ENCODE data around the gene TANC2.

TANC2 gene

DNA sequence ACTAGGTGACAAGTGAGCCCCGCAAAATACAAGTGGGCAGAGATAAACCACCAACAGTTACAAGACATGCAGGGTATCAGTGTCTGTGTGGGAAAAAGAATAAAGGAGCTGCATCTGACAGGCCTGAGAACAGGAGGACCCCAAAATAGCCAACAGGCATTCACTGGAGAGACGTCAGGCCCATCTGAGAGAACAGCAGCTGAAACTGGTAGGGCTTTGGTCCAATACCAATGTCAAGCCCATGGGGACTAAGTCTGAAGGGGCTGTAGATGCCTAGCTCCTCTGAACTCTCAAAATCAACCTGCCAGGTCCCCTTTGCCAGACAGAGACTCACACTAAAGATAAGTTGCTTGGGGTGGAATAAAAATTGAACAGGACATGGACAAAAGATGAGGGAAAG lies 30.5 kb upstream of the TANC2 start:
- TF ChIP-seq, protein P1, sequence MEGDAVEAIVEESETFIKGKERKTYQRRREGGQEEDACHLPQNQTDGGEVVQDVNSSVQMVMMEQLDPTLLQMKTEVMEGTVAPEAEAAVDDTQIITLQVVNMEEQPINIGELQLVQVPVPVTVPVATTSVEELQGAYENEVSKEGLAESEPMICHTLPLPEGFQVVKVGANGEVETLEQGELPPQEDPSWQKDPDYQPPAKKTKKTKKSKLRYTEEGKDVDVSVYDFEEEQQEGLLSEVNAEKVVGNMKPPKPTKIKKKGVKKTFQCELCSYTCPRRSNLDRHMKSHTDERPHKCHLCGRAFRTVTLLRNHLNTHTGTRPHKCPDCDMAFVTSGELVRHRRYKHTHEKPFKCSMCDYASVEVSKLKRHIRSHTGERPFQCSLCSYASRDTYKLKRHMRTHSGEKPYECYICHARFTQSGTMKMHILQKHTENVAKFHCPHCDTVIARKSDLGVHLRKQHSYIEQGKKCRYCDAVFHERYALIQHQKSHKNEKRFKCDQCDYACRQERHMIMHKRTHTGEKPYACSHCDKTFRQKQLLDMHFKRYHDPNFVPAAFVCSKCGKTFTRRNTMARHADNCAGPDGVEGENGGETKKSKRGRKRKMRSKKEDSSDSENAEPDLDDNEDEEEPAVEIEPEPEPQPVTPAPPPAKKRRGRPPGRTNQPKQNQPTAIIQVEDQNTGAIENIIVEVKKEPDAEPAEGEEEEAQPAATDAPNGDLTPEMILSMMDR (IDR thresholded peaks at IDR 0.05; ENCODE audit: low read depth, low read length, missing control alignments) = no peak
- H3K4me3 ChIP-seq (ENCODE audit: low read depth, low read length) = no peak overlapping the region
- DNase-seq (ENCODE audit: low read depth) = no peak

DNA sequence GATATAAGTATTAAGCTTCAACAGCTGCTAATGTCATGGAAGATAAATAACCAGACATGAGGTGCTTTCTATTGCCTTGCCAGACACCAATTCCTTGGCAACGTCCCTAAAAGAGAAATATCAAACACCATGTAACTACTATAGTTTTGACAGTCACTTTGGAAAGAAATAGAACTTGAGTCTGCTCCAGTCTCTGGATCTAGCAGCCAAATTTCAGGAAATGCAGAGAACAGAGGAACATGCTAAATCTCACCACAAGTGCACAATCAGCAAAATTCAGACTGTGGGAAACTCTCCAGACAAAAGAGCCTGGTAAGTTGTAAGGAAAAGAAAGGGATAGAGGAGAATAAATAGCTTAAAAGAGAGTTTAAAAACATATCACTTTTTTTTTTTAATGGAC lies 28.4 kb upstream of the TANC2 start:
- H3K4me3 ChIP-seq (ENCODE audit: low read depth, low read length) = no peak overlapping the region
- TF ChIP-seq, protein P1 (IDR thresholded peaks at IDR 0.05; ENCODE audit: low read depth, low read length, missing control alignments) = no peak
- DNase-seq (ENCODE audit: low read depth) = no peak

DNA sequence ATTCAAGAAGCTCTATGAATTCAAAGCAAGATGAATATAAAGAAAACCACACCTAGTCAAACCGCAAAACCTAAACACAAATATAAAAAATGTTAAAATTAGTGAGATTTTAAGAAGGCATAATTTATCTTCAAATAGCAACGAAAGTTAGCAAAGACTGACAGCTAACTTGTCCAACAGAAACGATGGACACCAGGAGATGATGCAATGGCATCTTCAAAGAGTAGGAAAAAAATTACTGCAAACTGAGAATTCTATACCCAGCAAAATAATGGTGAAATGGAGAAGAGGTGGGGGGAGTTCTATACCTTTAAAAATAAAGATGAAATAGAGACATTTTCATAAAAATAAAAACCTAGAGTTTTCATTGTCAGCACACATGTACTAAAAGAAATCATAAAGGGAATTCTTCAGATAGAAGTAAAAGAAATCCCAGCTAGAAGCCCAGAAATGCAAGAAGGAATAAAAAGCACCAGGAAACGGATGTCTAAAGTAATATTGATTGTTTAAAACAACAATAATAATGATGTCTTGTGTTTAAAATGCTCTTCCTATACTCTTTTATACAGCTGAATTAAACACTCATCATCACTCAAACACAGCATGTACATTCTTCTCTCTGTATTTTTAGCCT lies 24.6 kb upstream of the TANC2 start:
- no peak for DNase-seq (ENCODE audit: low read depth)
- TF ChIP-seq, protein P1 (IDR thresholded peaks at IDR 0.05; ENCODE audit: low read depth, low read length, missing control alignments) = no peak
- no peak overlapping the region for H3K4me3 ChIP-seq (ENCODE audit: low read depth, low read length)

DNA sequence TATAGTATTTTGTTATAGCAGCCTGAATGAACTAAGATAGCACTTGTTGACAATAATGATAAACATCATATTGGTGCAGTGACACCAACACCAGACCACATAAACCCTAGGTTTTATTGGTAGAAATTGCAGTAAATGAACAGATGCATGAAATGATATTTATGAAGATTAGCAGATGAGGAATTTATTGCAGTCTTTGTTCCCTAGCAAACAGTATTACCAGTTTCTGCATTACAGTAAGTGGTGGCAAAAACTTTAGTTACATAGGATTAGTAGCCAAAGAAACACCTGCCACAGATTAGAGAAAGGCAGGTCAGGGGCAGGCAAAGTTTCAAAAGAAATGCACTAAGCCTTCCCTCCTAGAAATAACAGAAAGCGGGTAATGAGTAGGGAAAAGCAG lies 17.7 kb upstream of the TANC2 start:
- no peak overlapping the region for H3K4me3 ChIP-seq (ENCODE audit: low read depth, low read length)
- TF ChIP-seq, protein P1 (IDR thresholded peaks at IDR 0.05; ENCODE audit: low read depth, low read length, missing control alignments) = no peak
- no peak for DNase-seq (ENCODE audit: low read depth)

DNA sequence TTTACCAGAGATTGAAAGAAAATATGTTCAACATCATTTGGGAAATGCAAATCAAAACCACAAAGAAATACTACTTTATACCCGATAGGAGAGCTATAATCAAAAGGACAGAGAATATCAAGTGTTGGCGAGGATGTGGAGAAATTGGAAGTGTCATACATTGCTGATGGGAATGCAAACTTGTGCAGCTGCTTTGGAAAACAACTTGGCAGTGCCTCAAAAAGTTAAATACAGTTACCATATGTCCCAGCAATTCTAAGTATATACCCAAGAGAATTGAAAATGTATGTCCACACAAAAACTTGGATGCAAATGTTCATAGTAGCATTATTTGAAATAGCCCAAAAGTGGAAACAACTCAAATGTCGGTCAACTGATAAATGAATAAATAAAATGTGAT lies 17.0 kb upstream of the TANC2 start:
- H3K4me3 ChIP-seq (ENCODE audit: low read depth, low read length) = no peak overlapping the region
- DNase-seq (ENCODE audit: low read depth) = no peak
- TF ChIP-seq, protein P1 (IDR thresholded peaks at IDR 0.05; ENCODE audit: low read depth, low read length, missing control alignments) = no peak

DNA sequence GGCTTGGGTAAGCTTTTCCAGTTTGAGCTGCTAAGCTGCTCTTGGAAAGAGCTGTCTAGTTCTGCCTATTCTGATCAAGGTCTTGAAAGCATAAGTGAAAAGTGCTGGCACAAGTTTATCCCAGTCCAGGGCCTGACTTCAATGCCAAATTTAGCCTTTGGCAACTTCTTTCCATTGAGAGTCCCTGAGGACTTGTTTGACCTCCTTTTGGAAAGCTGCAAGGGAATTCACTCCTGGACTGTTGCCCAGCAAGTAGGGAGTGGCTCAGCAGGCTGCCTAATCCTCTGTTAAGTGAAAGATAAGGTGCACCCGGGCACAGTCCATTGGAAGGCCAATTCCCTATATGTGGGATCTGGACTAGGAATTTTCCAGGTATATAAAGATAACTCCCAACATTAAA lies 16.0 kb upstream of the TANC2 start:
- DNase-seq (ENCODE audit: low read depth) = no peak
- TF ChIP-seq, protein P1 (IDR thresholded peaks at IDR 0.05; ENCODE audit: low read depth, low read length, missing control alignments) = no peak
- no peak overlapping the region for H3K4me3 ChIP-seq (ENCODE audit: low read depth, low read length)

DNA sequence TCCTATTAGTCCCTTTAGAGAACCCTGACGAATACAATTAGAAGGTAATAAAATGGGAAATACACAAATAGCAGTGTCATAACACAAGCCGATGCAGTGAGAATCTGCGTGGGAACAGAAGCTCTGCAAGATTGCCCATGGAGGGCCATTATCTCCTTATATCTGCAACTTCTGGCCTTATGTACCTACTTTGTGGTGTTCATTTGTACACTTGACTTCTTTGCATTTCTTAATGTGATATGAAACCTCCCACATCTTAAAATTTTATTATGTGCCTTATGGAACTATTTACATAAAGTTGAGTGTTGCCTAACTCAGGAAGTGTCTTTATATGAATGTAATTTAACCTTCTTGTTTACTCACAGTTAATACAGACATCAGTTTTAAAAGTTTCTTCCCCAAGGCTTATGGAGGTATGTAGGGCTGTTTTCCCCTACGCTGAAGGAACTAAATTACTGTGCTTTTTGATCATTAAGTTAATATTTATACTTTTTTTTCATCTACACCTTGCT lies 10.1 kb upstream of the TANC2 start:
- H3K4me3 ChIP-seq (ENCODE audit: low read depth, low read length) = no peak overlapping the region
- no peak for DNase-seq (ENCODE audit: low read depth)
- TF ChIP-seq, protein P1 (IDR thresholded peaks at IDR 0.05; ENCODE audit: low read depth, low read length, missing control alignments) = no peak
